D721Med (cell line): ENCODE results near the gene SCNN1B.

Source experiments
- DNase-seq: peaks from one replicate; pipeline ENCODE4 v3.0.0; 2011; ENCODE audit warnings: low spot score; ENCODE audit not compliant: insufficient read length
- FAIRE-seq: peaks from 2 replicates; lab custom pipeline; 2011; peaks lifted over from hg19 to GRCh38; lab: Jason Lieb, UNC
- CTCF ChIP-seq: IDR thresholded peaks from 2 replicates; pipeline ENCODE4 v1.5.1; 2012; ENCODE audit warnings: mild to moderate bottlenecking, control low read depth; ENCODE audit not compliant: insufficient read depth; ENCODE audit errors: missing control alignments

SCNN1B gene

GRCh38 chr16:23330583-23331249 lies 28.6 kb downstream of the SCNN1B start:
- DNase-seq (no peak), FAIRE-seq (no peak)
- no peak for TF ChIP-seq CTCF

GRCh38 chr16:23333034-23333579 lies 31.0 kb downstream of the SCNN1B start:
- FAIRE-seq: no peak
- TF ChIP-seq CTCF: no peak
- no peak for DNase-seq

- DNase-seq (no peak), FAIRE-seq (no peak)
- TF ChIP-seq CTCF: no peak
These were observed 31.8 kb downstream of the SCNN1B start for GRCh38 chr16:23333831-23334456.

GRCh38 chr16:23334457-23334853 lies 32.4 kb downstream of the SCNN1B start:
- FAIRE-seq (no peak), DNase-seq (no peak)
- no peak for TF ChIP-seq CTCF

GRCh38 chr16:23334950-23335349 lies 32.8 kb downstream of the SCNN1B start:
- DNase-seq (no peak), FAIRE-seq (no peak)
- no peak for TF ChIP-seq CTCF

GRCh38 chr16:23337836-23338550 lies 35.9 kb downstream of the SCNN1B start:
- DNase-seq: no peak
- no peak for TF ChIP-seq CTCF
- FAIRE-seq: no peak
